ENCODE data around the gene IL17D.

GRCh38 chr13:20728579-20729311, 25.2 kb downstream of the IL17D start:
- no peak for TF ChIP-seq POLR2A (IDR thresholded peaks at IDR 0.05)
- no peak for TF ChIP-seq CTCF (IDR thresholded peaks at IDR 0.05)

Measured in body of pancreas (tissue), 4 donors.